PC-3 (cell line): ENCODE results near the gene CSRNP3. TPM values are rescaled to one million over a fixed set of nuclear protein-coding genes. Genes with fewer than 3 reads are reported as not detected.

ENCODE experiments used
- ATAC-seq: fragments of 200-7000 bp; cut with Tn5 transposase; 2 replicates; pipeline ENCODE4 v1.9.1; 2020; ENCODE audit warnings: mild to moderate bottlenecking, moderate library complexity
- BruUV-seq: library from RNA; stranded (reverse); fragments of 400-500 nt; replicated peaks from 2 replicates; lab custom pipeline; 2021; lab: Mats Ljungman, UMichigan
- CTCF ChIA-PET: fragments of 300-600 bp; sonication (Branson Sonifier 250); formaldehyde crosslinking; loops from one replicate; lab custom pipeline; 2022; ENCODE audit warnings: antibody characterized with exemption; lab: Charles Lee
- POLR2A ChIA-PET: fragments of 300-600 bp; sonication (Branson Sonifier 250); formaldehyde crosslinking; loops from one replicate; lab custom pipeline; 2022; ENCODE audit warnings: antibody characterized with exemption; ENCODE audit not compliant: unreplicated experiment; lab: Charles Lee
- DNase-seq: peaks from one replicate; pipeline ENCODE4 v3.0.0-alpha.2; 2015
- H2AFZ ChIP-seq: fragments of 300-600 bp; sonication (generic); 2 replicates; pipeline ENCODE4 v1.6.0; 2016; ENCODE audit warnings: antibody characterized with exemption, low read length
- H3F3A ChIP-seq: fragments of 300-600 bp; sonication (generic); one replicate; pipeline ENCODE4 v1.6.0; 2017; ENCODE audit warnings: antibody characterized with exemption, low read length, control low read depth, mild to moderate bottlenecking; ENCODE audit not compliant: unreplicated experiment
- H3K27ac ChIP-seq: fragments of 300-600 bp; sonication (generic); 2 replicates; pipeline ENCODE4 v1.5.1; 2016; ENCODE audit warnings: mild to moderate bottlenecking, low read length
- H3K27me3 ChIP-seq: fragments of 300-600 bp; sonication (generic); 2 replicates; pipeline ENCODE4 v1.6.1; 2016; ENCODE audit warnings: low read length, mixed read lengths
- H3K36me3 ChIP-seq: fragments of 300-600 bp; sonication (generic); 2 replicates; pipeline ENCODE4 v1.6.1; 2016; ENCODE audit warnings: low read depth, mixed run types, low read length, mixed read lengths
- H3K4me1 ChIP-seq: fragments of 300-600 bp; sonication (generic); 2 replicates; pipeline ENCODE4 v1.5.1; 2016; ENCODE audit warnings: low read length; ENCODE audit not compliant: insufficient read depth
- H3K4me2 ChIP-seq: fragments of 300-600 bp; sonication (generic); 2 replicates; pipeline ENCODE4 v1.6.0; 2016; ENCODE audit warnings: low read length
- H3K4me3 ChIP-seq: fragments of 300-600 bp; sonication (generic); 2 replicates; pipeline ENCODE4 v1.5.1; 2016; ENCODE audit warnings: mild to moderate bottlenecking, low read length, mixed read lengths
- H3K79me2 ChIP-seq: fragments of 300-600 bp; sonication (generic); 2 replicates; pipeline ENCODE4 v1.6.1; 2017; ENCODE audit warnings: low read length, mixed read lengths
- H3K9ac ChIP-seq: fragments of 300-600 bp; sonication (generic); 2 replicates; pipeline ENCODE4 v1.6.0; 2016; ENCODE audit warnings: mild to moderate bottlenecking, low read length
- H3K9me2 ChIP-seq: fragments of 300-600 bp; sonication (generic); replicated peaks from 2 replicates; pipeline ENCODE4 v1.6.1; 2016; ENCODE audit warnings: mixed run types, low read length, mixed read lengths
- H3K9me3 ChIP-seq: fragments of 300-600 bp; sonication (generic); 2 replicates; pipeline ENCODE4 v1.6.1; 2016; ENCODE audit warnings: low read length, mixed read lengths
- H4K20me1 ChIP-seq: fragments of 300-600 bp; sonication (generic); 2 replicates; pipeline ENCODE4 v1.6.1; 2016; ENCODE audit warnings: low read length, mixed read lengths
- CTCF ChIP-seq: fragments of 300-600 bp; sonication (generic); conservative IDR thresholded peaks from 2 replicates; pipeline ENCODE4 v1.5.1; 2017; ENCODE audit warnings: antibody characterized with exemption, low read depth, mild to moderate bottlenecking, low read length
- EZH2 ChIP-seq: fragments of 300-600 bp; sonication (generic); IDR thresholded peaks from one replicate; pipeline ENCODE4 v1.6.1; 2017; ENCODE audit warnings: antibody characterized with exemption, mild to moderate bottlenecking, low read length; ENCODE audit not compliant: unreplicated experiment
- EZH2phosphoT487 ChIP-seq: fragments of 300-600 bp; sonication (generic); IDR thresholded peaks from 2 replicates; pipeline ENCODE4 v1.6.1; 2018; ENCODE audit warnings: mild to moderate bottlenecking, antibody characterized with exemption, low read length, borderline replicate concordance
- intact Hi-C: fragments of 100-400 bp; cut with micrococcal nuclease; formaldehyde crosslinking; loops from 2 replicates; pipeline ENCODE4 v1.9.0; 2023
- total RNA-seq: library from RNA; depleted of rRNA; stranded (reverse); fragments of >200 nt; gene quantifications from 2 replicates; pipeline ENCODE4 v1.2.3, GENCODE V29; 2014

CSRNP3 gene
- total RNA-seq, 1 experiment from 2014 or later, result 2.2 TPM

GRCh38 chr2:165435611-165436010, 33.9 kb upstream of the CSRNP3 start:
- BruUV-seq, result no TSS peak
- TF ChIP-seq CTCF, result no peak
- no peak for TF ChIP-seq EZH2phosphoT487
- no peak for TF ChIP-seq EZH2
- Histone ChIP-seq H2AFZ (no peak overlapping the region), H3K9me3 (no peaks in the 10 kb centered on the region), H3K9me2 (no peaks in the 10 kb centered on the region), H3K79me2 (no peaks in the 10 kb centered on the region), H3F3A (no peaks in the 10 kb centered on the region), H3K27me3 (no peaks in the 10 kb centered on the region), H3K27ac (no peak overlapping the region), H3K9ac (no peak overlapping the region), H3K4me3 (no peak overlapping the region), H4K20me1 (no peaks in the 10 kb centered on the region), H3K36me3 (no peaks in the 10 kb centered on the region), H3K4me2 (no peak overlapping the region), H3K4me1 (no peaks in the 10 kb centered on the region)
- ATAC-seq (no peak), DNase-seq (no peak)
- intact Hi-C loops, result no loop called here
- ChIA-PET POLR2A (no interaction called here), CTCF (no interaction called here)

GRCh38 chr2:165436559-165436958, 32.9 kb upstream of the CSRNP3 start:
- Histone ChIP-seq H3K4me1 (no peaks in the 10 kb centered on the region), H3K9me3 (no peaks in the 10 kb centered on the region), H3K4me3 (no peak overlapping the region), H3F3A (no peaks in the 10 kb centered on the region), H3K79me2 (no peaks in the 10 kb centered on the region), H3K4me2 (no peak overlapping the region), H3K9me2 (no peaks in the 10 kb centered on the region), H4K20me1 (no peaks in the 10 kb centered on the region), H3K36me3 (no peaks in the 10 kb centered on the region), H3K27ac (no peak overlapping the region), H3K9ac (no peak overlapping the region), H3K27me3 (no peaks in the 10 kb centered on the region), H2AFZ (no peak overlapping the region)
- ChIA-PET POLR2A (no interaction called here), CTCF (no interaction called here)
- BruUV-seq, result no TSS peak
- DNase-seq (no peak), ATAC-seq (no peak)
- intact Hi-C loops, result no loop called here
- TF ChIP-seq EZH2, result no peak
- TF ChIP-seq EZH2phosphoT487, result no peak
- no peak for TF ChIP-seq CTCF

- intact Hi-C loops, result no loop called here
- ChIA-PET CTCF (no interaction called here), POLR2A (no interaction called here)
- H3K27ac ChIP-seq, result no peak overlapping the region
- no peaks in the 10 kb centered on the region for H3K4me1 ChIP-seq
- TF ChIP-seq EZH2 (no peak), EZH2phosphoT487 (no peak), CTCF (no peak)
- H3K4me2 ChIP-seq, result no peak overlapping the region
- ATAC-seq (peak; percentile 33), DNase-seq (no peak)
- no peaks in the 10 kb centered on the region for H3K36me3 ChIP-seq
- H4K20me1 ChIP-seq, result no peaks in the 10 kb centered on the region
- no peak overlapping the region for H2AFZ ChIP-seq
- no peak overlapping the region for H3K9ac ChIP-seq
- H3K27me3 ChIP-seq, result no peaks in the 10 kb centered on the region
- no peak overlapping the region for H3K4me3 ChIP-seq
- BruUV-seq, result no TSS peak
- H3K9me2 ChIP-seq, result no peaks in the 10 kb centered on the region
- H3F3A ChIP-seq, result no peaks in the 10 kb centered on the region
- no peaks in the 10 kb centered on the region for H3K79me2 ChIP-seq
- no peaks in the 10 kb centered on the region for H3K9me3 ChIP-seq
Observed at GRCh38 chr2:165440367-165440766, 29.1 kb upstream of the CSRNP3 start.
